Loucy (cell line): ENCODE measurements around the gene DPYSL3.

Experiments used
- EZH2phosphoT487 ChIP-seq: fragments of 200-600 bp; IDR thresholded peaks from 2 replicates; pipeline ENCODE4 v1.6.1; 2018; ENCODE audit warnings: antibody characterized with exemption, mild to moderate bottlenecking, moderate library complexity, borderline replicate concordance
- TF ChIP-seq, protein P1 (sequence below): fragments of 200-600 bp; sonication (generic); conservative IDR thresholded peaks from 2 replicates; pipeline ENCODE4 v1.5.1; 2014; ENCODE audit warnings: mild to moderate bottlenecking, antibody characterized with exemption, low read length

DNA sequence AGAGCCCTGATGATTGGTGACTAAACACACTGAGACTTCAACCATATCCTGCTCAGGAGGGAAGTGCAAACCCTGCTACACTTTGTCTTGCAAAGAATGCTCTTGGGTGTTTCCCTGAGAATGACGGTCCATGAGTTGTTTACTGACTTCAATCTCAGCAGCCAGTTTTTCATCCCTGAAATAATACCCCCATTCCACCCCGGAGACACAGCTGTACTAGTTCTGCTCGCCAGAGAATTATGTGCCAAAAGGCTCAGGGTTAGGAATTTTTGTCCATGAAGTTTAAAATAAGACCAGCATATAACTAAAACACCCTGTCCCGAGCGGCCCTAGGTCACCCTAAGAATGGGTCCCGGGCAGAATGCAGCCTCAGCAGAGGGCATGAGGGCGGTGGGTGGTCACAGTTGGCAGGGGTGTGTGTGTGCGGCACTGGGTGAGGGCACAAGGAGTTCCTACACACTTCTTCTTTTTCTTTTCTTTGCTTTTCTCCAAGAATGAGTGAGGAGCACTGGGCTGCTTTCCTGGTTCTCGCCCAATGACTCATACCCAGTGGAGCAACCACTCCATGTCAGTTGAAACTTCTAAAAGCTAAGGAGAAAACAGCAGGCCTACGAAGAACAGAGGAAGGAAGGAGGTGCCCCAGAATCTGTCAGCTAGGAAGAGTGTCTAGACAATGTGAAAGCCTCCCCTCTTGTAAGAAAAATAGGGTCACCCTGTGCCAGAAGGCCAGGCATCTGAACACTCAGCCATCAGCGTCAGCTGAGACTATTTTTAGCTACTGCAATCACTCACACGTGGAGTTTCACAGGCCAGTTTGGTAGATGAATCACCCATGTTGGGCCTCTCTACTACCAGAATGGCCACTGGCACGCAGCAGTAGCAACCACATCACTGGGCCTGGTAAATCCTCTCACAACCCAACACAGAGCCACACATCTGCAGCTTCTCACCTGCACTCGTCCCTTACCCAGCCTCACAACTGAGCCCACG lies 105.9 kb downstream of the DPYSL3 start:
- no peak for TF ChIP-seq EZH2phosphoT487
- TF ChIP-seq, protein P1, sequence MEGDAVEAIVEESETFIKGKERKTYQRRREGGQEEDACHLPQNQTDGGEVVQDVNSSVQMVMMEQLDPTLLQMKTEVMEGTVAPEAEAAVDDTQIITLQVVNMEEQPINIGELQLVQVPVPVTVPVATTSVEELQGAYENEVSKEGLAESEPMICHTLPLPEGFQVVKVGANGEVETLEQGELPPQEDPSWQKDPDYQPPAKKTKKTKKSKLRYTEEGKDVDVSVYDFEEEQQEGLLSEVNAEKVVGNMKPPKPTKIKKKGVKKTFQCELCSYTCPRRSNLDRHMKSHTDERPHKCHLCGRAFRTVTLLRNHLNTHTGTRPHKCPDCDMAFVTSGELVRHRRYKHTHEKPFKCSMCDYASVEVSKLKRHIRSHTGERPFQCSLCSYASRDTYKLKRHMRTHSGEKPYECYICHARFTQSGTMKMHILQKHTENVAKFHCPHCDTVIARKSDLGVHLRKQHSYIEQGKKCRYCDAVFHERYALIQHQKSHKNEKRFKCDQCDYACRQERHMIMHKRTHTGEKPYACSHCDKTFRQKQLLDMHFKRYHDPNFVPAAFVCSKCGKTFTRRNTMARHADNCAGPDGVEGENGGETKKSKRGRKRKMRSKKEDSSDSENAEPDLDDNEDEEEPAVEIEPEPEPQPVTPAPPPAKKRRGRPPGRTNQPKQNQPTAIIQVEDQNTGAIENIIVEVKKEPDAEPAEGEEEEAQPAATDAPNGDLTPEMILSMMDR = no peak
